Measurements from ENCODE around the gene MARK1.

Gene MARK1

GRCh38 chr1:220710333-220710732, 182.4 kb downstream of the MARK1 start:
- Histone ChIP-seq H3K4me1 (ENCODE audit: control insufficient read depth, insufficient read depth, low read length) (peaks cover 7% of the 10 kb centered on the region), H3K36me3 (ENCODE audit: control insufficient read depth, insufficient read depth, low read length) (no peaks in the 10 kb centered on the region)

GRCh38 chr1:220711056-220711809, 183.3 kb downstream of the MARK1 start:
- Histone ChIP-seq H3K4me3 (ENCODE audit: low read length) (no peak overlapping the region), H3K36me3 (ENCODE audit: control insufficient read depth, insufficient read depth, low read length) (no peaks in the 10 kb centered on the region), H3K9ac (ENCODE audit: low read length) (no peak overlapping the region), H3K9me3 (ENCODE audit: control insufficient read depth, low read length) (no peaks in the 10 kb centered on the region), H3K4me1 (ENCODE audit: control insufficient read depth, insufficient read depth, low read length) (peaks cover 7% of the 10 kb centered on the region), H3K27me3 (ENCODE audit: control insufficient read depth, insufficient read depth, low read length) (no peaks in the 10 kb centered on the region)

More at GRCh38 chr1:220710333-220710732, 182.4 kb downstream of the MARK1 start:
- Histone ChIP-seq H3K9ac (ENCODE audit: low read length) (no peak overlapping the region), H3K9me3 (ENCODE audit: control insufficient read depth, low read length) (no peaks in the 10 kb centered on the region), H3K27me3 (ENCODE audit: control insufficient read depth, insufficient read depth, low read length) (no peaks in the 10 kb centered on the region), H3K4me3 (ENCODE audit: low read length) (no peak overlapping the region)
